ENCODE results near the gene TSPAN3.

- TF ChIP-seq CTCF (IDR thresholded peaks at IDR 0.05) (no peak), ZFX (IDR thresholded peaks at IDR 0.05; ENCODE audit: borderline replicate concordance) (no peak)
Observed at GRCh38 chr15:77085297-77085696, 14.4 kb upstream of the TSPAN3 start.
